WTC11 (cell line): ENCODE results near the gene CHN1.

Experiments used
- ATF1 ChIP-seq: sonication (generic); formaldehyde crosslinking; IDR thresholded peaks from 2 replicates; pipeline ENCODE4 v1.8.1; 2023; ENCODE audit warnings: mild to moderate bottlenecking, moderate library complexity, missing genetic modification reagents
- ATF3 ChIP-seq: sonication (generic); formaldehyde crosslinking; conservative IDR thresholded peaks from 2 replicates; pipeline ENCODE4 v1.8.1; 2022; ENCODE audit warnings: mild to moderate bottlenecking, missing genetic modification reagents
- CREB1 ChIP-seq: sonication (generic); formaldehyde crosslinking; IDR thresholded peaks from 2 replicates; pipeline ENCODE4 v1.8.0; 2023; ENCODE audit warnings: mild to moderate bottlenecking, missing genetic modification reagents
- ELF4 ChIP-seq: sonication (generic); formaldehyde crosslinking; IDR thresholded peaks from 2 replicates; pipeline ENCODE4 v1.8.1; 2022; ENCODE audit warnings: low read depth, mild to moderate bottlenecking, moderate library complexity, missing genetic modification reagents
- ETV6 ChIP-seq: sonication (generic); formaldehyde crosslinking; IDR thresholded peaks from 2 replicates; pipeline ENCODE4 v1.8.1; 2022; ENCODE audit warnings: mild to moderate bottlenecking, missing genetic modification reagents
- JUN ChIP-seq: sonication (generic); formaldehyde crosslinking; IDR thresholded peaks from 2 replicates; pipeline ENCODE4 v1.8.0; 2023; ENCODE audit warnings: mild to moderate bottlenecking, missing genetic modification reagents
- MAX ChIP-seq: sonication (generic); formaldehyde crosslinking; IDR thresholded peaks from 2 replicates; pipeline ENCODE4 v1.8.0; 2022; ENCODE audit warnings: mild to moderate bottlenecking, missing genetic modification reagents
- MXD4 ChIP-seq: fragments of 250-450 bp; sonication (Bioruptor Pico); IDR thresholded peaks from 2 replicates; pipeline ENCODE4 v1.8.0; 2021; ENCODE audit warnings: mild to moderate bottlenecking, moderate library complexity, borderline replicate concordance
- PREB ChIP-seq: sonication (generic); formaldehyde crosslinking; IDR thresholded peaks from 2 replicates; pipeline ENCODE4 v1.8.1; 2022; ENCODE audit warnings: mild to moderate bottlenecking, missing genetic modification reagents, moderate library complexity, borderline replicate concordance
- ZNF138 ChIP-seq: sonication (generic); formaldehyde crosslinking; conservative IDR thresholded peaks from 2 replicates; pipeline ENCODE4 v1.8.1; 2022; ENCODE audit warnings: mild to moderate bottlenecking, moderate library complexity, missing genetic modification reagents
- ZNF232 ChIP-seq: sonication (generic); formaldehyde crosslinking; IDR thresholded peaks from 2 replicates; pipeline ENCODE4 v1.8.0; 2022; ENCODE audit warnings: mild to moderate bottlenecking, missing genetic modification reagents
- TF ChIP-seq, protein P1 (sequence below): fragments of 200-600 bp; IDR thresholded peaks from 2 replicates; pipeline ENCODE4 v1.8.0; 2022; ENCODE audit warnings: antibody characterized with exemption
- TF ChIP-seq, protein P2 (sequence below): sonication (generic); formaldehyde crosslinking; IDR thresholded peaks from 2 replicates; pipeline ENCODE4 v1.8.1; 2023; ENCODE audit warnings: mild to moderate bottlenecking, missing genetic modification reagents
- TF ChIP-seq, protein P3 (sequence below): sonication (generic); formaldehyde crosslinking; IDR thresholded peaks from 2 replicates; pipeline ENCODE4 v1.8.0; 2022; ENCODE audit warnings: mild to moderate bottlenecking, missing genetic modification reagents

- TF ChIP-seq ETV6: no peak
- TF ChIP-seq CREB1 (CRISPR knock-in tag): no peak
- TF ChIP-seq PREB (CRISPR knock-in tag): no peak
- TF ChIP-seq, protein P1, sequence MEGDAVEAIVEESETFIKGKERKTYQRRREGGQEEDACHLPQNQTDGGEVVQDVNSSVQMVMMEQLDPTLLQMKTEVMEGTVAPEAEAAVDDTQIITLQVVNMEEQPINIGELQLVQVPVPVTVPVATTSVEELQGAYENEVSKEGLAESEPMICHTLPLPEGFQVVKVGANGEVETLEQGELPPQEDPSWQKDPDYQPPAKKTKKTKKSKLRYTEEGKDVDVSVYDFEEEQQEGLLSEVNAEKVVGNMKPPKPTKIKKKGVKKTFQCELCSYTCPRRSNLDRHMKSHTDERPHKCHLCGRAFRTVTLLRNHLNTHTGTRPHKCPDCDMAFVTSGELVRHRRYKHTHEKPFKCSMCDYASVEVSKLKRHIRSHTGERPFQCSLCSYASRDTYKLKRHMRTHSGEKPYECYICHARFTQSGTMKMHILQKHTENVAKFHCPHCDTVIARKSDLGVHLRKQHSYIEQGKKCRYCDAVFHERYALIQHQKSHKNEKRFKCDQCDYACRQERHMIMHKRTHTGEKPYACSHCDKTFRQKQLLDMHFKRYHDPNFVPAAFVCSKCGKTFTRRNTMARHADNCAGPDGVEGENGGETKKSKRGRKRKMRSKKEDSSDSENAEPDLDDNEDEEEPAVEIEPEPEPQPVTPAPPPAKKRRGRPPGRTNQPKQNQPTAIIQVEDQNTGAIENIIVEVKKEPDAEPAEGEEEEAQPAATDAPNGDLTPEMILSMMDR: no peak
- TF ChIP-seq, protein P2, sequence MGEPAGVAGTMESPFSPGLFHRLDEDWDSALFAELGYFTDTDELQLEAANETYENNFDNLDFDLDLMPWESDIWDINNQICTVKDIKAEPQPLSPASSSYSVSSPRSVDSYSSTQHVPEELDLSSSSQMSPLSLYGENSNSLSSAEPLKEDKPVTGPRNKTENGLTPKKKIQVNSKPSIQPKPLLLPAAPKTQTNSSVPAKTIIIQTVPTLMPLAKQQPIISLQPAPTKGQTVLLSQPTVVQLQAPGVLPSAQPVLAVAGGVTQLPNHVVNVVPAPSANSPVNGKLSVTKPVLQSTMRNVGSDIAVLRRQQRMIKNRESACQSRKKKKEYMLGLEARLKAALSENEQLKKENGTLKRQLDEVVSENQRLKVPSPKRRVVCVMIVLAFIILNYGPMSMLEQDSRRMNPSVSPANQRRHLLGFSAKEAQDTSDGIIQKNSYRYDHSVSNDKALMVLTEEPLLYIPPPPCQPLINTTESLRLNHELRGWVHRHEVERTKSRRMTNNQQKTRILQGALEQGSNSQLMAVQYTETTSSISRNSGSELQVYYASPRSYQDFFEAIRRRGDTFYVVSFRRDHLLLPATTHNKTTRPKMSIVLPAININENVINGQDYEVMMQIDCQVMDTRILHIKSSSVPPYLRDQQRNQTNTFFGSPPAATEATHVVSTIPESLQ (CRISPR knock-in tag): no peak
- TF ChIP-seq ZNF232: no peak
- no peak for TF ChIP-seq ATF1
- TF ChIP-seq MXD4 (CRISPR knock-in tag): no peak
- TF ChIP-seq MAX (CRISPR knock-in tag): no peak
- no peak for TF ChIP-seq JUN (CRISPR knock-in tag)
- TF ChIP-seq ZNF138 (CRISPR knock-in tag): no peak
- no peak for TF ChIP-seq ATF3 (CRISPR knock-in tag)
- TF ChIP-seq, protein P3, sequence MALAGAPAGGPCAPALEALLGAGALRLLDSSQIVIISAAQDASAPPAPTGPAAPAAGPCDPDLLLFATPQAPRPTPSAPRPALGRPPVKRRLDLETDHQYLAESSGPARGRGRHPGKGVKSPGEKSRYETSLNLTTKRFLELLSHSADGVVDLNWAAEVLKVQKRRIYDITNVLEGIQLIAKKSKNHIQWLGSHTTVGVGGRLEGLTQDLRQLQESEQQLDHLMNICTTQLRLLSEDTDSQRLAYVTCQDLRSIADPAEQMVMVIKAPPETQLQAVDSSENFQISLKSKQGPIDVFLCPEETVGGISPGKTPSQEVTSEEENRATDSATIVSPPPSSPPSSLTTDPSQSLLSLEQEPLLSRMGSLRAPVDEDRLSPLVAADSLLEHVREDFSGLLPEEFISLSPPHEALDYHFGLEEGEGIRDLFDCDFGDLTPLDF (CRISPR knock-in tag): no peak
- no peak for TF ChIP-seq ELF4 (CRISPR knock-in tag)
These were observed 214.2 kb downstream of the CHN1 start for GRCh38 chr2:174791020-174791419.
